COLO829 (cell line): ENCODE measurements around the gene NPTN.

Experiments used
- DNase-seq: peaks from one replicate; pipeline ENCODE4 v3.0.0; 2012; ENCODE audit warnings: low spot score

Gene NPTN

GRCh38 chr15:73518180-73518862, 114.9 kb downstream of the NPTN start:
- no peak for DNase-seq

DNA sequence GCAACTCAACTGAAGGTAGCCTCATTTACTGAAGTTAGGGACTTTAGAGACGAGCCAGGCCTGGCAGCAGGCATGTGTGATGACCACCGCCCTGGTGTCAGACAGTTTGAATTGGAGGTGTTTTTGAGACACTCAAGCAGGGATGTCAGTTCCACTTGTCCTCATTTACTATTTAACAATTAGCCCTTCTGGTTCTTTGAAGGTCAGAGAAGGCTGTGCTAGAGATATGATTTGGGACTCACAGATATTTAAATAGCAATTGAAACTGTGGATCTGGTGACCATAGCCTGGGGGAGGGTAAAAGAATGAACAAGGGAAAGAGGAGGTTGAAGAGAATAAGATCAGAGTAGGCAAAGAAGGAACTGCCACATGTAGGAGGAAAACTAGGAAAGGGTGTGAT, 115.6 kb downstream of the NPTN start:
- no peak for DNase-seq

- DNase-seq = no peak
Measured at GRCh38 chr15:73515527-73515926, 117.7 kb downstream of the NPTN start.
